HUES64 (cell line): ENCODE data around the gene DPY19L1.
"Not testable (repeated sequence)": the region's sequence is repeated elsewhere in the genome, so short reads cannot be mapped to it uniquely, and the experiment has no call there.

Experiments
- H3K27ac ChIP-seq: 2 replicates; pipeline ENCODE4 v1.7.0; 2013; ENCODE audit warnings: low read depth, low read length, inconsistent platforms
- H3K27me3 ChIP-seq: 2 replicates; pipeline ENCODE4 v1.6.1; 2013; ENCODE audit warnings: mild to moderate bottlenecking, low read length; ENCODE audit not compliant: insufficient read depth
- H3K36me3 ChIP-seq: 2 replicates; pipeline ENCODE4 v1.6.1; 2013; ENCODE audit warnings: mild to moderate bottlenecking, low read length; ENCODE audit not compliant: insufficient read depth
- H3K4me1 ChIP-seq: 2 replicates; pipeline ENCODE4 v1.6.1; 2013; ENCODE audit warnings: mild to moderate bottlenecking, low read length, moderate library complexity; ENCODE audit not compliant: insufficient read depth
- H3K4me3 ChIP-seq: 2 replicates; pipeline ENCODE4 v1.5.1; 2013; ENCODE audit warnings: mild to moderate bottlenecking, low read length, moderate library complexity
- H3K9ac ChIP-seq: 2 replicates; pipeline ENCODE4 v1.6.1; 2013; ENCODE audit warnings: mild to moderate bottlenecking, low read depth, low read length
- H3K9me3 ChIP-seq: 2 replicates; pipeline ENCODE4 v1.6.1; 2013; ENCODE audit warnings: low read depth, low read length; ENCODE audit not compliant: insufficient read depth
- WGBS: fragments of 150-250, 120-280 bp; methylation state at CpG from one replicate; pipeline ENCODE4 v1.1.7; 2013; ENCODE audit warnings: missing lambda C conversion rate; 5-methylcytosine and 5-hydroxymethylcytosine counted together

Gene DPY19L1

DNA sequence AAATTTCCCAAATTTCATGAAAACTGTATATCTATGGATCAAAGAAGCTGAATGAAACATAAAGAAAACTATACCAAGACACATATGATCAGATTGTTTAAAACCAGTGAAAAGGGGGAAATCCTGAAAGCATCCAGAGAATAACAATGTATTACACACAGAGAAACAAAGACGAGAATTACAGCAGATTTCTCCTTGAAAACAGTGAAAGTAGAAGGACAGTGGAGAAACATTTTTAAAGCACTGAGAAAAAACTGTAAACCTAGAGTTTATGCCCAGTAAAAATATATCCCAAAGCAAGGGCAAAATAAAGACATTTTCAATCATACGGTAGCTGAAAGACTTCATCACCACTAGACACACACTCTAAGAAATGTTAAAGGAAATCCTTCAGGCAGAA, 121.0 kb downstream of the DPY19L1 start:
- no peak overlapping the region for H3K27ac ChIP-seq
- WGBS: 85% methylated on average over 1 of the region's 2 CpGs
- H3K9ac ChIP-seq: no peak overlapping the region
- H3K9me3 ChIP-seq: peaks cover 5% of the 10 kb centered on the region; the same call in 1 of the 2 replicates
- H3K4me1 ChIP-seq: no peaks in the 10 kb centered on the region
- no peaks in the 10 kb centered on the region for H3K27me3 ChIP-seq
- H3K4me3 ChIP-seq: no peak overlapping the region
- no peaks in the 10 kb centered on the region for H3K36me3 ChIP-seq

DNA sequence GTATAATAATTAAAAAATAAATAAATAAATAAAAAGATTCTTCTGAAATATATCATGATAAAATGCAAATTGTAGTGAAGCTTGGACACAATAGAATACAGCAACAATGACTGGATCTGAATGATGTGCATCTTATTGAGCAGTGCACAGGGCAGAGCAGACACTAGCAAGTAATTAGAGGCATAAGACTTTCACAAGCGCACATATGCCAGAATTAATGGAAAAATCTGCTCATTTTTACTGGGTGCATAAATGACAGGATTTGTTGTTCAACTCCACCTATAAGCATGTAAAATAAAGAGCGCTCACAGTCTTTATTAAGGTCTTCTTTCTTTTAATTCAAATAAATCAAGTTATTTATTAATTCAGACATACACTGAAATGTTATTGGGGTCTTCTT, 125.0 kb downstream of the DPY19L1 start:
- WGBS: 93% methylated on average over 1 of the region's 2 CpGs
- no peaks in the 10 kb centered on the region for H3K36me3 ChIP-seq
- H3K27ac ChIP-seq: no peak overlapping the region
- no peaks in the 10 kb centered on the region for H3K4me1 ChIP-seq
- no peaks in the 10 kb centered on the region for H3K27me3 ChIP-seq
- H3K9me3 ChIP-seq: peaks cover 5% of the 10 kb centered on the region; the same call in 1 of the 2 replicates
- H3K9ac ChIP-seq: no peak overlapping the region
- no peak overlapping the region for H3K4me3 ChIP-seq

GRCh38 chr7:34906266-34906850, 130.9 kb downstream of the DPY19L1 start:
- not testable (repeated sequence) for H3K27ac ChIP-seq, H3K4me1 ChIP-seq, H3K27me3 ChIP-seq, H3K9me3 ChIP-seq, H3K36me3 ChIP-seq
- H3K9ac ChIP-seq: peak overlapping the region; percentile 65; the same call in 1 of the 2 replicates
- 35% methylated on average over 30 of the region's 30 CpGs for WGBS
- peak overlapping the region; percentile 57 for H3K4me3 ChIP-seq

GRCh38 chr7:34904987-34905386, 132.3 kb downstream of the DPY19L1 start:
- WGBS: 70% methylated on average over 4 of the region's 4 CpGs
- H3K9ac ChIP-seq: no peak overlapping the region
- H3K4me3 ChIP-seq: no peak overlapping the region
- H3K36me3 ChIP-seq: no peaks in the 10 kb centered on the region
- H3K4me1 ChIP-seq: peaks cover 14% of the 10 kb centered on the region
- no peak overlapping the region for H3K27ac ChIP-seq
- no peaks in the 10 kb centered on the region for H3K9me3 ChIP-seq
- no peaks in the 10 kb centered on the region for H3K27me3 ChIP-seq

- H3K4me3 ChIP-seq, H3K9me3 ChIP-seq, H3K36me3 ChIP-seq, H3K27ac ChIP-seq, H3K9ac ChIP-seq, H3K27me3 ChIP-seq: not testable (repeated sequence)
- WGBS: 75% methylated on average over 1 of the region's 2 CpGs
- H3K4me1 ChIP-seq: peaks cover 14% of the 10 kb centered on the region
Measured at GRCh38 chr7:34903921-34904320, 133.4 kb downstream of the DPY19L1 start.

- Histone ChIP-seq H3K27me3 (no peaks in the 10 kb centered on the region), H3K9ac (no peak overlapping the region), H3K4me3 (no peak overlapping the region), H3K9me3 (no peaks in the 10 kb centered on the region), H3K4me1 (peaks cover 14% of the 10 kb centered on the region), H3K36me3 (no peaks in the 10 kb centered on the region), H3K27ac (no peak overlapping the region)
- 96% methylated on average over 6 of the region's 6 CpGs for WGBS
Measured at GRCh38 chr7:34902182-34902581, 135.1 kb downstream of the DPY19L1 start.

DNA sequence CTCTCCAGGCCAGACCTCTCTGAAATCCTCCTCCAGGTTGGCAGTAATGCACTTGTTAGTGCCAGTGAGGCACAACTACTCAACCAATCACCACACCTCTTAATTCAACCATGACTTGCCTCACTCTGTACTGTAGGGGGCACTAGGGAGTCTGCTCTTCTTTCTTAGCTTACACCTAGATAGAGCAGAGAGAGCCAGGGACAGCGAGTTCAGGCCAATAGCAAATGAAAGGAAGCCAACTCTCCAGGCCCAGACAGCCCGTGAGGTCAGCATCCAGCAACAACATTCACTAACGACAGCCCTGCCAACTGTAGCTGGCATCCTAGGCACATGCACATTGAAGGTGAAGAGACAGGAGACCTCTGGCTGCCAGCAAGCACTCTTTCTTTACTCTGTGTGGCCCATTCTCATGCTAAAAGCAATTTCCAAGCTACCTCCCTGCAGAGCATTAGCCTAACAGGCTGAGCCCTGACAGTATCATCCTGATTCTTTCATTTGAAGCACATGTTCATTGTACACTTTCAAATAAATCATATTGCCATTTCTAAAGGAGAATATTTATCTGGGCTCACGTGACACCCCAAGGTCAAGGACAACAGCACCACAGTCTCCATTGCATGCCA, 136.3 kb downstream of the DPY19L1 start:
- Histone ChIP-seq H3K9ac (no peak overlapping the region), H3K4me1 (peaks cover 14% of the 10 kb centered on the region), H3K9me3 (peaks cover 6% of the 10 kb centered on the region), H3K27ac (no peak overlapping the region), H3K4me3 (no peak overlapping the region), H3K36me3 (no peaks in the 10 kb centered on the region), H3K27me3 (no peaks in the 10 kb centered on the region)
- 75% methylated on average over 4 of the region's 4 CpGs for WGBS

GRCh38 chr7:34895202-34895601, 142.1 kb downstream of the DPY19L1 start:
- Histone ChIP-seq H3K27ac (no peak overlapping the region), H3K9me3 (peaks cover 23% of the 10 kb centered on the region), H3K27me3 (no peaks in the 10 kb centered on the region), H3K36me3 (no peaks in the 10 kb centered on the region), H3K9ac (no peak overlapping the region), H3K4me3 (no peak overlapping the region), H3K4me1 (no peaks in the 10 kb centered on the region)

DNA sequence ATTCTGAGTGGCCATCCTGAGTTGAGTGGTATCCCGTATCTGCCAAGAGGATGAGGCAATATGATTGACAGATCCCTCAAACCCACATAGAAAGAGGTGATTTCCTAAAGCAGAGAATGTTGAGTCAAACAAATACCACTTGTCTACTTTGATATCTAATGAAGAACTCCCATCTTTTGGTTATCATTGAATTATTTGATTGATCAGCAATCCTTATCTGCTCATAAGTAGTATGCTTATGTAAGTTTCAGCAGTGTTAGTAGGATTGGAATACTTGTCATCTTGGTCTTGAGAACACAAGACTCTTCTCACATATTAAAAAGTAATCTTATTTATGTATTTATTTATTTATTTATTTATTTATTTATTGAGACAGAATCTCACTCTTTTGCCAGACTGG, 147.3 kb downstream of the DPY19L1 start:
- H3K9me3 ChIP-seq: peaks cover 12% of the 10 kb centered on the region
- no peak overlapping the region for H3K9ac ChIP-seq
- H3K4me1 ChIP-seq: no peaks in the 10 kb centered on the region
- H3K36me3 ChIP-seq: no peaks in the 10 kb centered on the region
- 83% methylated on average over 1 of the region's 1 CpG for WGBS
- no peaks in the 10 kb centered on the region for H3K27me3 ChIP-seq
- H3K27ac ChIP-seq: no peak overlapping the region
- H3K4me3 ChIP-seq: no peak overlapping the region

- peaks cover 23% of the 10 kb centered on the region for H3K9me3 ChIP-seq
- no peak overlapping the region for H3K27ac ChIP-seq
- no peaks in the 10 kb centered on the region for H3K27me3 ChIP-seq
- no peak overlapping the region for H3K9ac ChIP-seq
- H3K36me3 ChIP-seq: no peaks in the 10 kb centered on the region
- H3K4me3 ChIP-seq: no peak overlapping the region
- H3K4me1 ChIP-seq: no peaks in the 10 kb centered on the region
Measured at GRCh38 chr7:34886856-34887255, 150.4 kb downstream of the DPY19L1 start.

DNA sequence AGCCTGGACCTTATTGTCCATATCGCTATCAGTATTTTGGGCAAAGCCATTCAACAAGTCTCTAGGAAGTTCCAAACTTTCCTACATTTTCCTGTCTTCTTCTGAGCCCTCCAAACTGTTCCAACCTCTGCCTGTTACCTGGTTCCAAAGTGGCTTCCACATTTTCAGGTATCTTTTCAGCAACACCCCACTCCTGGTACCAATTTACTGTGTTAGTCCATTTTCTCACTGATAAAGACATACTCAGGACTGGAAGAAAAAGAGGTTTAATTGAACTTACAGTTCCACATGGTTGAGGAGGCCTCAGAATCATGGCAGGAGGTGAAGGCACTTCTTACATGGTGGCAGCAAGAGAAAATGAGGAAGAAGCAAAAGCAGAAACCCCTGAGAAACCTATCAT, 153.4 kb downstream of the DPY19L1 start:
- H3K9me3 ChIP-seq: peaks cover 23% of the 10 kb centered on the region
- not testable (repeated sequence) for H3K4me3 ChIP-seq, H3K9ac ChIP-seq, H3K27ac ChIP-seq, H3K4me1 ChIP-seq, H3K27me3 ChIP-seq, H3K36me3 ChIP-seq
- 95% methylated on average over 1 of the region's 1 CpG for WGBS

GRCh38 chr7:34879871-34880270, 157.4 kb downstream of the DPY19L1 start:
- H3K36me3 ChIP-seq: no peaks in the 10 kb centered on the region
- peaks cover 9% of the 10 kb centered on the region; the same call in 1 of the 2 replicates for H3K4me1 ChIP-seq
- no peak overlapping the region for H3K4me3 ChIP-seq
- 88% methylated on average over 2 of the region's 2 CpGs for WGBS
- no peak overlapping the region for H3K9ac ChIP-seq
- peak overlapping the region; percentile 10; the same call in 1 of the 2 replicates for H3K27ac ChIP-seq
- no peaks in the 10 kb centered on the region for H3K27me3 ChIP-seq
- peaks cover 19% of the 10 kb centered on the region for H3K9me3 ChIP-seq
